Endothelial cell of umbilical vein (primary cell): Measurements from ENCODE around the gene UCK1. TPM values are rescaled to one million over a fixed set of nuclear protein-coding genes. Genes with fewer than 3 reads are reported as not detected.

Source experiments
- BruUV-seq: library from RNA; stranded (reverse); fragments of 400-500 nt; replicated peaks from 2 replicates; lab custom pipeline; 2021; lab: Mats Ljungman, UMichigan
- CTCF ChIA-PET: fragments of 300-600, 350-600 bp; sonication (Branson Sonifier 250); formaldehyde crosslinking; loops from one replicate; lab custom pipeline; 2021; ENCODE audit warnings: antibody characterized with exemption, inconsistent platforms; lab: Charles Lee
- POLR2A ChIA-PET: fragments of 300-600, 350-600 bp; sonication (Branson Sonifier 250); formaldehyde crosslinking; loops from one replicate; lab custom pipeline; 2021; ENCODE audit warnings: antibody characterized with exemption, inconsistent platforms; lab: Charles Lee
- DNase-seq: peaks from one replicate; pipeline ENCODE4 v3.0.0-alpha.2; 2011; ENCODE audit warnings: low read depth, low spot score
- FAIRE-seq: peaks from 2 replicates; lab custom pipeline; 2011; peaks lifted over from hg19 to GRCh38; lab: Jason Lieb, UNC
- H2AFZ ChIP-seq: 2 replicates; pipeline ENCODE4 v1.6.0; 2012; ENCODE audit warnings: low read depth, low read length, control low read depth, inconsistent platforms
- H3K27ac ChIP-seq: 2 replicates; pipeline ENCODE4 v1.5.1; 2011; ENCODE audit warnings: low read depth, mild to moderate bottlenecking, control low read depth, low read length, moderate library complexity; ENCODE audit not compliant: insufficient read depth
- H3K27me3 ChIP-seq, 2 experiments: 2 replicates each; pipeline versions ENCODE4 v1.6.0 to v1.6.1; 2011; ENCODE audit warnings: low read length in 2 of 2, mixed read lengths in 1 of 2; ENCODE audit not compliant: control insufficient read depth in 2 of 2, insufficient read depth in 2 of 2
- H3K36me3 ChIP-seq, 2 experiments: 2 replicates in 1 of 2; 3 replicates in 1 of 2; pipeline ENCODE4 v1.5.1; 2011; ENCODE audit warnings: low read length in 2 of 2, mild to moderate bottlenecking in 1 of 2, moderate library complexity in 1 of 2; ENCODE audit not compliant: control insufficient read depth in 2 of 2, insufficient read depth in 2 of 2; ENCODE audit errors: extremely low read depth in 1 of 2
- H3K4me1 ChIP-seq: 3 replicates; pipeline ENCODE4 v1.5.1; 2011; ENCODE audit warnings: mild to moderate bottlenecking, low read length; ENCODE audit not compliant: control insufficient read depth, insufficient read depth; ENCODE audit errors: extremely low read depth
- H3K4me2 ChIP-seq: 2 replicates; pipeline ENCODE4 v1.6.1; 2011; ENCODE audit warnings: low read length, control low read depth, mixed read lengths; ENCODE audit not compliant: insufficient read depth
- H3K4me3 ChIP-seq, 3 experiments: fragments of 200-600 bp in 1 of 3; sonication (generic), shearing (Covaris generic) in 1 of 3; replicated peaks in 1 of 3; 2 replicates each; pipeline ENCODE4 v1.5.1; 2011 to 2016; ENCODE audit warnings: control low read depth in 3 of 3, low read length in 3 of 3, mild to moderate bottlenecking in 2 of 3, inconsistent platforms in 1 of 3, low read depth in 1 of 3, moderate library complexity in 1 of 3; ENCODE audit not compliant: insufficient read depth in 1 of 3
- H3K79me2 ChIP-seq: 2 replicates; pipeline ENCODE4 v1.6.0; 2012; ENCODE audit warnings: low read length, inconsistent platforms; ENCODE audit not compliant: control insufficient read depth, insufficient read depth
- H3K9ac ChIP-seq: replicated peaks from 2 replicates; pipeline ENCODE3; 2011; ENCODE audit warnings: low read length, control low read depth; ENCODE audit not compliant: insufficient read depth; ENCODE audit errors: extremely low read depth
- H3K9me1 ChIP-seq: replicated peaks from 3 replicates; pipeline ENCODE4 v1.6.0; 2011; ENCODE audit warnings: mild to moderate bottlenecking, low read length; ENCODE audit not compliant: control insufficient read depth, insufficient read depth; ENCODE audit errors: extremely low read depth
- H3K9me3 ChIP-seq: replicated peaks from 2 replicates; pipeline ENCODE4 v1.5.1; 2012; ENCODE audit warnings: low read length, inconsistent platforms; ENCODE audit not compliant: control insufficient read depth, insufficient read depth
- H4K20me1 ChIP-seq: replicated peaks from 2 replicates; pipeline ENCODE3; 2011; ENCODE audit warnings: mild to moderate bottlenecking, low read length; ENCODE audit not compliant: control insufficient read depth, insufficient read depth; ENCODE audit errors: extremely low read depth
- CTCF ChIP-seq, 2 donors: IDR thresholded peaks; 1 replicate in 1 of 2; 2 replicates in 1 of 2; pipeline ENCODE4 v1.5.1; 2011; ENCODE audit warnings: low read length in 2 of 2, mild to moderate bottlenecking in 2 of 2, moderate library complexity in 2 of 2, control low read depth in 1 of 2, inconsistent platforms in 1 of 2, low read depth in 1 of 2; ENCODE audit not compliant: insufficient read depth in 1 of 2; ENCODE audit errors: extremely low read depth in 1 of 2
- EZH2 ChIP-seq: IDR thresholded peaks from 2 replicates; pipeline ENCODE4 v1.6.1; 2012; ENCODE audit warnings: borderline replicate concordance, low read depth, mild to moderate bottlenecking, moderate library complexity, low read length, inconsistent platforms; ENCODE audit not compliant: severe bottlenecking
- FOS ChIP-seq: IDR thresholded peaks from 2 replicates; pipeline ENCODE4 v1.6.1; 2011; ENCODE audit warnings: mild to moderate bottlenecking, low read length, moderate library complexity, borderline replicate concordance; ENCODE audit not compliant: insufficient read depth
- GATA2 ChIP-seq: IDR thresholded peaks from 2 replicates; pipeline ENCODE4 v1.7.0; 2011; ENCODE audit warnings: low read depth, mild to moderate bottlenecking, moderate library complexity, mixed read lengths, low read length; ENCODE audit not compliant: insufficient read length, insufficient read depth
- MYC ChIP-seq: IDR thresholded peaks from one replicate; pipeline ENCODE4 v1.6.1; 2011; ENCODE audit warnings: mild to moderate bottlenecking, low read depth, low read length
- POLR2A ChIP-seq: IDR thresholded peaks from 2 replicates; pipeline ENCODE4 v1.6.1; 2012; ENCODE audit warnings: low read depth, mild to moderate bottlenecking, control low read depth, low read length
- dilution Hi-C: fragments of 300-500 bp; cut with MboI; formaldehyde crosslinking; loops from one replicate; pipeline ENCODE4 v1.15.0; 2019; ENCODE audit warnings: low sequenced_read_pairs; ENCODE audit not compliant: extremely low pct_ligation_motif_present
- intact Hi-C: fragments of 100-400 bp; cut with micrococcal nuclease; formaldehyde crosslinking; loops from one replicate; pipeline ENCODE4 v1.10.0; 2022
- polyA plus RNA-seq, 4 experiments: library from polyadenylated mRNA; depleted of rRNA in 3 of 4; stranded (reverse) in 3 of 4; unstranded in 1 of 4; fragments of >200 nt; gene quantifications; 2 replicates each; pipeline versions ENCODE4 v1.2.1 to v1.2.3, GENCODE V29; 2011 to 2012; ENCODE audit warnings: missing spikeins in 1 of 4
- total RNA-seq: library from RNA; stranded (reverse); gene quantifications from 2 replicates; pipeline ENCODE4 v1.2.3, GENCODE V29; 2021

Gene UCK1
- total and polyA plus RNA-seq, 2 donors (not counting 3 experiments of a cell fraction or from before 2014, with no cell fraction given): 23.6 to 30.1 TPM

- CTCF ChIA-PET: no interaction called here
- FAIRE-seq (no peak), DNase-seq (no peak)
Observed at GRCh38 chr9:131537946-131538345, 6.9 kb upstream of the UCK1 start.

More at GRCh38 chr9:131537946-131538345, 6.9 kb upstream of the UCK1 start:
- POLR2A ChIA-PET: no interaction called here
- Histone ChIP-seq H3K27me3 (no peaks in the 10 kb centered on the region), H3K27ac (no peak overlapping the region), H3K36me3 (no peaks in the 10 kb centered on the region), H3K4me1 (no peaks in the 10 kb centered on the region), H2AFZ (no peak overlapping the region), H3K9ac (no peak overlapping the region), H4K20me1 (no peaks in the 10 kb centered on the region), H3K9me1 (no peaks in the 10 kb centered on the region), H3K4me3 (no peak overlapping the region), H3K79me2 (no peaks in the 10 kb centered on the region), H3K9me3 (no peaks in the 10 kb centered on the region), H3K4me2 (no peak overlapping the region)
- dilution Hi-C loops (no loop called here), intact Hi-C loops (loop anchor here (10.0 kb wide), 1 partner anchor 47 kb away; no protein-coding TSS in a partner anchor)
- BruUV-seq: no TSS peak
- TF ChIP-seq GATA2 (no peak), FOS (no peak), MYC (no peak), POLR2A (no peak), CTCF (IDR thresholded peaks at IDR 0.05; ENCODE audit: extremely low read depth in 1 of 2, insufficient read depth in 1 of 2, low read depth in 1 of 2, low read length in 2 of 2) (no peak), EZH2 (no peak)
